Prostate gland (tissue), 2 donors: ENCODE results near the gene RETREG1.
"Not testable (repeated sequence)": the region's sequence is repeated elsewhere in the genome, so short reads cannot be mapped to it uniquely, and the experiment has no call there.

Source experiments
- CTCF ChIP-seq, 4 experiments: fragments of 200-600 bp in 2 of 4; fragments of 450-650 bp in 2 of 4; sonication (generic) in 2 of 4; IDR thresholded peaks; 1 replicate in 3 of 4; 2 replicates in 1 of 4; pipeline ENCODE4 v1.5.1; 2016 to 2019; ENCODE audit warnings: antibody characterized with exemption in 4 of 4, mild to moderate bottlenecking in 2 of 4, moderate library complexity in 2 of 4
- POLR2A ChIP-seq: fragments of 450-650 bp; IDR thresholded peaks from one replicate; pipeline ENCODE4 v1.6.1; 2016; ENCODE audit warnings: antibody characterized with exemption, mild to moderate bottlenecking
- POLR2AphosphoS5 ChIP-seq: sonication (generic); formaldehyde crosslinking; IDR thresholded peaks from one replicate; pipeline ENCODE4 v1.6.1; 2017; ENCODE audit warnings: antibody characterized with exemption

- TF ChIP-seq CTCF (IDR thresholded peaks at IDR 0.05); POLR2A; POLR2AphosphoS5: not testable (repeated sequence)
Measured at GRCh38 chr5:16610896-16611295, 5.9 kb downstream of the RETREG1 start.
